ENCODE measurements around the gene RNF169. TPM values are rescaled to one million over a fixed set of nuclear protein-coding genes. Genes with fewer than 3 reads are reported as not detected.
A peak's percentile ranks its signal among the peaks of the same experiment; 100 is the strongest.

RNF169 gene
- total and polyA plus RNA-seq, 2 of the 4 experiments (the other 2 are of a cell fraction), result 3.6 to 23.3 TPM

GRCh38 chr11:74701351-74701750, 47.3 kb upstream of the RNF169 start:
- Histone ChIP-seq H3K9me3 (ENCODE audit: control insufficient read depth, insufficient read depth, low read length) (no peaks in the 10 kb centered on the region), H3K36me3 (ENCODE audit: control insufficient read depth, insufficient read depth, low read length) (no peaks in the 10 kb centered on the region), H3K18ac (ENCODE audit: low read depth, low read length) (0 out of 2 replicates have a peak overlapping the region, but pooled peaks have one; percentile 28), H2BK15ac (ENCODE audit: low read depth, low read length) (no peak overlapping the region), H3K9ac (ENCODE audit: low read depth, low read length) (no peak overlapping the region), H4K8ac (ENCODE audit: low read depth in 2 of 2, low read length in 2 of 2) (no peak overlapping the region), H3K23ac (ENCODE audit: low read depth, low read length) (no peak overlapping the region), H3K9me1 (ENCODE audit: insufficient read depth, low read length) (peaks cover 12% of the 10 kb centered on the region), H2BK5ac (ENCODE audit: low read depth, low read length, poor library complexity, severe bottlenecking) (peak overlapping the region; percentile 31), H2AK5ac (ENCODE audit: low read depth, low read length) (peak overlapping the region; percentile 75), H3K27me3 (ENCODE audit: control insufficient read depth, insufficient read depth, low read length) (no peaks in the 10 kb centered on the region), H3K4me2 (ENCODE audit: low read depth, low read length) (no peak overlapping the region), H2AK9ac (replicated peaks; ENCODE audit: low read depth, low read length, poor library complexity) (no peak overlapping the region), H2BK120ac (ENCODE audit: low read depth, low read length) (peak overlapping the region; percentile 25; the same call in 1 of the 2 replicates), H2AFZ (replicated peaks; ENCODE audit: low read length, poor library complexity) (no peak overlapping the region), H3K4me1 (ENCODE audit: control insufficient read depth, insufficient read depth, low read length) (peaks cover 11% of the 10 kb centered on the region), H3K56ac (ENCODE audit: extremely low read depth, insufficient read depth, low read length) (no peak overlapping the region), H3K79me1 (ENCODE audit: low read depth in 1 of 2, low read length in 2 of 2) (no peaks in the 10 kb centered on the region), H4K20me1 (ENCODE audit: insufficient read depth, low read length) (no peaks in the 10 kb centered on the region), H3K4ac (ENCODE audit: low read depth, low read length) (0 out of 2 replicates have a peak overlapping the region, but pooled peaks have one; percentile 13), H4K91ac (ENCODE audit: insufficient read depth, low read depth, low read length) (peak overlapping the region; percentile 17; the same call in 1 of the 2 replicates), H3K4me3 (ENCODE audit: insufficient read depth, low read depth, low read length) (no peak overlapping the region), H2BK20ac (ENCODE audit: low read depth, low read length) (peak overlapping the region; percentile 28; the same call in 1 of the 2 replicates), H3K14ac (replicated peaks; ENCODE audit: low read depth, low read length) (no peak overlapping the region), H4K5ac (ENCODE audit: low read depth, low read length) (peak overlapping the region; percentile 3; the same call in 1 of the 2 replicates), H3K27ac (ENCODE audit: insufficient read depth, low read length) (no peak overlapping the region)
- ChIA-PET CTCF (interaction anchor here (0.6 to 7.0 kb wide), 12 partner anchors 15 to 429 kb away, joined by 3 to 66 read pairs (median 4); no protein-coding TSS in a partner anchor), POLR2A (ENCODE audit: unreplicated experiment) (no interaction called here)
- BruUV-seq (replicated peaks), result no TSS peak
- 80% methylated on average over 2 of the region's 8 CpGs; no CpG with 5 or more reads in 1 of the 2 experiments for WGBS, 2 experiments (ENCODE audit: extremely low coverage in 2 of 2, insufficient read length in 1 of 2)
- intact Hi-C loops (cut with micrococcal nuclease), result no loop called here
- dilution Hi-C loops (cut with HindIII; ENCODE audit: low sequenced_read_pairs, unreplicated experiment), result no loop called here
- DNase-seq (no peak), ATAC-seq (ENCODE audit: low read depth) (no peak)
- in situ Hi-C loops (cut with MboI; ENCODE audit: low sequenced_read_pairs), result no loop called here
- TF ChIP-seq RFX5 (IDR thresholded peaks at IDR 0.05; ENCODE audit: low read depth, low read length), result no peak
- TF ChIP-seq, protein P1, sequence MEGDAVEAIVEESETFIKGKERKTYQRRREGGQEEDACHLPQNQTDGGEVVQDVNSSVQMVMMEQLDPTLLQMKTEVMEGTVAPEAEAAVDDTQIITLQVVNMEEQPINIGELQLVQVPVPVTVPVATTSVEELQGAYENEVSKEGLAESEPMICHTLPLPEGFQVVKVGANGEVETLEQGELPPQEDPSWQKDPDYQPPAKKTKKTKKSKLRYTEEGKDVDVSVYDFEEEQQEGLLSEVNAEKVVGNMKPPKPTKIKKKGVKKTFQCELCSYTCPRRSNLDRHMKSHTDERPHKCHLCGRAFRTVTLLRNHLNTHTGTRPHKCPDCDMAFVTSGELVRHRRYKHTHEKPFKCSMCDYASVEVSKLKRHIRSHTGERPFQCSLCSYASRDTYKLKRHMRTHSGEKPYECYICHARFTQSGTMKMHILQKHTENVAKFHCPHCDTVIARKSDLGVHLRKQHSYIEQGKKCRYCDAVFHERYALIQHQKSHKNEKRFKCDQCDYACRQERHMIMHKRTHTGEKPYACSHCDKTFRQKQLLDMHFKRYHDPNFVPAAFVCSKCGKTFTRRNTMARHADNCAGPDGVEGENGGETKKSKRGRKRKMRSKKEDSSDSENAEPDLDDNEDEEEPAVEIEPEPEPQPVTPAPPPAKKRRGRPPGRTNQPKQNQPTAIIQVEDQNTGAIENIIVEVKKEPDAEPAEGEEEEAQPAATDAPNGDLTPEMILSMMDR (conservative IDR thresholded peaks at IDR 0.05; ENCODE audit: low read depth, low read length), result peak; percentile 22; the same call in 1 of the 2 replicates
- no peak for TF ChIP-seq CHD1 (IDR thresholded peaks at IDR 0.05; ENCODE audit: low read depth, low read length)
